HepG2 (cell line): ENCODE data around the gene PTPRCAP. TPM values are rescaled to one million over a fixed set of nuclear protein-coding genes. Genes with fewer than 3 reads are reported as not detected.

ENCODE experiments used
- CENPT ChIP-seq: sonication (generic); formaldehyde crosslinking; IDR thresholded peaks from 2 replicates; pipeline ENCODE4 v1.8.0; 2022; ENCODE audit warnings: low read depth, mild to moderate bottlenecking, moderate library complexity, missing genetic modification reagents
- E2F5 ChIP-seq: sonication (generic); formaldehyde crosslinking; conservative IDR thresholded peaks from 2 replicates; pipeline ENCODE4 v1.4.0; 2020; ENCODE audit warnings: missing genetic modification reagents
- GPBP1L1 ChIP-seq: sonication (generic); formaldehyde crosslinking; IDR thresholded peaks from 2 replicates; pipeline ENCODE4 v1.5.0; 2020; ENCODE audit warnings: mild to moderate bottlenecking, missing genetic modification reagents
- HIC2 ChIP-seq: sonication (generic); formaldehyde crosslinking; IDR thresholded peaks from 2 replicates; pipeline ENCODE4 v1.9.0; 2022; ENCODE audit warnings: low read depth, missing genetic modification reagents
- HNF4G ChIP-seq, 2 experiments: sonication (generic) in 1 of 2; formaldehyde crosslinking in 1 of 2; IDR thresholded peaks; 2 replicates each; pipeline versions ENCODE4 v1.4.0 to v1.6.1; 2011 to 2020; ENCODE audit warnings: borderline replicate concordance in 2 of 2, low read depth in 2 of 2, mild to moderate bottlenecking in 2 of 2, low read length in 1 of 2, missing genetic modification reagents in 1 of 2, moderate library complexity in 1 of 2
- IKZF5 ChIP-seq: IDR thresholded peaks from 2 replicates; pipeline ENCODE4 v1.6.1; 2018; ENCODE audit warnings: missing genetic modification reagents, mild to moderate bottlenecking, missing compliant biosample characterization
- POLR2A ChIP-seq, 2 experiments: IDR thresholded peaks; 2 replicates each; pipeline ENCODE4 v1.6.1; 2011; ENCODE audit warnings: low read depth in 2 of 2, low read length in 2 of 2, mild to moderate bottlenecking in 1 of 2, moderate library complexity in 1 of 2; ENCODE audit not compliant: insufficient read depth in 1 of 2
- POLR2AphosphoS5 ChIP-seq: IDR thresholded peaks from 2 replicates; pipeline ENCODE4 v1.6.1; 2012; ENCODE audit warnings: low read depth, low read length
- PRDM15 ChIP-seq: sonication (generic); formaldehyde crosslinking; IDR thresholded peaks from 2 replicates; pipeline ENCODE4 v1.4.0; 2020; ENCODE audit warnings: missing genetic modification reagents
- REXO4 ChIP-seq: sonication (generic); formaldehyde crosslinking; IDR thresholded peaks from 2 replicates; pipeline ENCODE4 v1.8.0; 2022; ENCODE audit warnings: missing genetic modification reagents, mild to moderate bottlenecking, borderline replicate concordance
- RNF2 ChIP-seq: fragments of 450-650 bp; conservative IDR thresholded peaks from 2 replicates; pipeline ENCODE4 v1.6.1; 2016; ENCODE audit warnings: low read depth
- SOX13 ChIP-seq, 3 experiments: fragments of 450-650 bp in 1 of 3; sonication (generic) in 1 of 3; formaldehyde crosslinking in 1 of 3; IDR thresholded peaks in 2 of 3; conservative IDR thresholded peaks in 1 of 3; 2 replicates each; pipeline versions ENCODE4 v1.5.0 to v1.6.1; 2016 to 2020; ENCODE audit warnings: antibody characterized with exemption in 1 of 3, mild to moderate bottlenecking in 1 of 3, missing compliant biosample characterization in 1 of 3, missing genetic modification reagents in 1 of 3, moderate library complexity in 1 of 3
- TFDP2 ChIP-seq: sonication (generic); formaldehyde crosslinking; IDR thresholded peaks from 2 replicates; pipeline ENCODE4 v1.4.0; 2020; ENCODE audit warnings: missing genetic modification reagents
- ZNF746 ChIP-seq: sonication (generic); formaldehyde crosslinking; IDR thresholded peaks from 2 replicates; pipeline ENCODE4 v1.8.0; 2022; ENCODE audit warnings: mild to moderate bottlenecking, missing genetic modification reagents
- ZSCAN31 ChIP-seq: sonication (generic); formaldehyde crosslinking; IDR thresholded peaks from 2 replicates; pipeline ENCODE4 v1.5.0; 2020; ENCODE audit warnings: low read depth, mild to moderate bottlenecking, missing genetic modification reagents
- polyA plus RNA-seq, 8 experiments: library from polyadenylated mRNA; depleted of rRNA in 3 of 8; stranded (reverse) in 7 of 8; unstranded in 1 of 8; fragments of >200 nt; fragmentation: Illumina TruSeq in 4 of 8; extraction: Trizol in 4 of 8; gene quantifications; 2 replicates each; pipeline versions ENCODE4 v1.2.1 to v1.2.3, GENCODE V29; 2011 to 2016; ENCODE audit warnings: low read depth in 4 of 8, missing spikeins in 1 of 8, mixed read lengths in 1 of 8; ENCODE audit not compliant: insufficient read depth in 1 of 8
- total RNA-seq, 5 experiments: library from RNA; depleted of rRNA; stranded (reverse); fragments of >200 nt; fragmentation: Illumina TruSeq; extraction: Trizol; gene quantifications; 2 replicates each; pipeline ENCODE4 v1.2.3, GENCODE V29; 2016; ENCODE audit warnings: low read depth in 1 of 5

The PTPRCAP gene
- total and polyA plus RNA-seq, 2 of the 13 experiments (the other 11 are each of a cell fraction or from before 2014, with no cell fraction given), result 0.60 to 0.70 TPM

GRCh38 chr11:67420646-67421429, 16.6 kb downstream of the PTPRCAP start (continued):
- TF ChIP-seq TFDP2 (CRISPR knock-in tag) (peak; percentile 40; the same call in 1 of the 2 replicates), HIC2 (CRISPR knock-in tag) (no peak), ZSCAN31 (peak; percentile 84), POLR2A (IDR thresholded peaks at IDR 0.05; ENCODE audit: insufficient read depth in 1 of 2, low read depth in 2 of 2, low read length in 2 of 2) (peak in 1 of 2 experiments; percentile 77; a peak in 3 of 4 replicates), E2F5 (no peak), CENPT (peak; percentile 71; the same call in 1 of the 2 replicates), REXO4 (CRISPR knock-in tag) (no peak), ZNF746 (CRISPR knock-in tag) (no peak), GPBP1L1 (CRISPR knock-in tag) (no peak), PRDM15 (no peak), RNF2 (peak; percentile 92), HNF4G (IDR thresholded peaks at IDR 0.05; ENCODE audit: borderline replicate concordance, low read depth, low read length) (no peak), HNF4G (CRISPR knock-in tag; IDR thresholded peaks at IDR 0.05; ENCODE audit: borderline replicate concordance, low read depth) (peak; percentile 19; the same call in 1 of the 2 replicates), POLR2AphosphoS5 (peak; percentile 57; the same call in 1 of the 2 replicates), IKZF5 (peak; percentile 37; the same call in 1 of the 2 replicates), SOX13 (IDR thresholded peaks at IDR 0.05) (no peak), SOX13 (CRISPR knock-in tag; conservative IDR thresholded peaks at IDR 0.05 in 1 of 2, IDR thresholded peaks at IDR 0.05 in 1 of 2) (no peak)
